Trophoblast cell (in vitro differentiated cells and primary cell): ENCODE results near the gene WNK2.
"Not testable (repeated sequence)": the region's sequence is repeated elsewhere in the genome, so short reads cannot be mapped to it uniquely, and the experiment has no call there.

Source experiments
- DNase-seq, 2 donors: peaks; one replicate each; pipeline ENCODE4 v3.0.0-alpha.2; 2016
- H2AFZ ChIP-seq: 2 replicates; pipeline ENCODE4 v1.6.1; 2013; ENCODE audit warnings: low read length, moderate library complexity, mild to moderate bottlenecking; ENCODE audit not compliant: insufficient read depth, poor library complexity
- H2AK5ac ChIP-seq: 2 replicates; pipeline ENCODE4 v1.6.1; 2013; ENCODE audit warnings: mild to moderate bottlenecking, low read length
- H2BK120ac ChIP-seq: 2 replicates; pipeline ENCODE4 v1.6.1; 2013; ENCODE audit warnings: low read length, mild to moderate bottlenecking, moderate library complexity; ENCODE audit not compliant: insufficient read depth, poor library complexity
- H2BK12ac ChIP-seq: 2 replicates; pipeline ENCODE4 v1.6.1; 2013; ENCODE audit warnings: mild to moderate bottlenecking, low read length, moderate library complexity
- H2BK5ac ChIP-seq: 2 replicates; pipeline ENCODE4 v1.6.1; 2013; ENCODE audit warnings: low read length, low read depth, moderate library complexity, mild to moderate bottlenecking; ENCODE audit not compliant: poor library complexity
- H3K14ac ChIP-seq: 2 replicates; pipeline ENCODE4 v1.6.1; 2013; ENCODE audit warnings: mild to moderate bottlenecking, low read length
- H3K18ac ChIP-seq: 2 replicates; pipeline ENCODE4 v1.6.1; 2013; ENCODE audit warnings: mild to moderate bottlenecking, low read length
- H3K23ac ChIP-seq: 2 replicates; pipeline ENCODE4 v1.6.1; 2013; ENCODE audit warnings: low read length
- H3K27ac ChIP-seq: 2 replicates; pipeline ENCODE4 v1.5.1; 2013; ENCODE audit warnings: low read depth, mild to moderate bottlenecking, inconsistent platforms, low read length, moderate library complexity
- H3K27me3 ChIP-seq: 2 replicates; pipeline ENCODE4 v1.6.1; 2013; ENCODE audit warnings: inconsistent platforms, mild to moderate bottlenecking, low read length, moderate library complexity; ENCODE audit not compliant: insufficient read depth
- H3K36me3 ChIP-seq, 2 experiments: 1 replicate in 1 of 2; 2 replicates in 1 of 2; pipeline ENCODE4 v1.6.1; 2013; ENCODE audit warnings: low read length in 2 of 2, mild to moderate bottlenecking in 2 of 2, moderate library complexity in 1 of 2; ENCODE audit not compliant: insufficient read depth in 2 of 2, control insufficient read depth in 1 of 2
- H3K4ac ChIP-seq: 2 replicates; pipeline ENCODE4 v1.6.1; 2013; ENCODE audit warnings: low read depth, mild to moderate bottlenecking, low read length, moderate library complexity
- H3K4me1 ChIP-seq, 2 experiments: 1 replicate in 1 of 2; 2 replicates in 1 of 2; pipeline ENCODE4 v1.6.1; 2013; ENCODE audit warnings: low read length in 2 of 2, mild to moderate bottlenecking in 2 of 2, moderate library complexity in 1 of 2; ENCODE audit not compliant: insufficient read depth in 2 of 2, control insufficient read depth in 1 of 2
- H3K4me2 ChIP-seq: 2 replicates; pipeline ENCODE4 v1.6.1; 2013; ENCODE audit warnings: inconsistent platforms, mild to moderate bottlenecking, low read length, moderate library complexity
- H3K4me3 ChIP-seq: 2 replicates; pipeline ENCODE4 v1.5.1; 2013; ENCODE audit warnings: mild to moderate bottlenecking, low read depth, low read length, inconsistent platforms
- H3K79me1 ChIP-seq: one replicate; pipeline ENCODE4 v1.6.1; 2013; ENCODE audit warnings: low read length
- H3K79me2 ChIP-seq: 2 replicates; pipeline ENCODE4 v1.6.1; 2013; ENCODE audit warnings: low read length, mild to moderate bottlenecking; ENCODE audit not compliant: control insufficient read depth, insufficient read depth, poor library complexity
- H3K9ac ChIP-seq: 2 replicates; pipeline ENCODE4 v1.6.1; 2013; ENCODE audit warnings: mild to moderate bottlenecking, low read length
- H3K9me3 ChIP-seq: 2 replicates; pipeline ENCODE4 v1.6.1; 2013; ENCODE audit warnings: low read depth, mild to moderate bottlenecking, control low read depth, inconsistent platforms, low read length; ENCODE audit not compliant: insufficient read depth
- H4K12ac ChIP-seq: 2 replicates; pipeline ENCODE4 v1.6.1; 2013; ENCODE audit warnings: low read depth, mild to moderate bottlenecking, low read length, moderate library complexity
- H4K8ac ChIP-seq: 2 replicates; pipeline ENCODE4 v1.6.1; 2013; ENCODE audit warnings: low read depth, mild to moderate bottlenecking, low read length, moderate library complexity
- H4K91ac ChIP-seq: one replicate; pipeline ENCODE4 v1.6.1; 2013; ENCODE audit warnings: low read depth, mild to moderate bottlenecking, low read length, moderate library complexity
- WGBS: extraction: QIAGEN DNeasy Blood & Tissue Kit; methylation state at CpG from one replicate; pipeline ENCODE4 v1.1.7; 2013; ENCODE audit warnings: missing lambda C conversion rate; ENCODE audit not compliant: insufficient read length, insufficient coverage; ENCODE audit errors: extremely low coverage; 5-methylcytosine and 5-hydroxymethylcytosine counted together

WNK2 gene

GRCh38 chr9:93366119-93366447 lies 182.1 kb downstream of the WNK2 start:
- Histone ChIP-seq H3K27ac (no peak overlapping the region), H3K4me2 (no peak overlapping the region), H3K14ac (no peak overlapping the region), H3K9me3 (peaks cover 8% of the 10 kb centered on the region), H4K91ac (no peak overlapping the region), H3K36me3 (no peaks in the 10 kb centered on the region), H3K27me3 (no peaks in the 10 kb centered on the region), H4K8ac (no peak overlapping the region), H3K18ac (no peak overlapping the region), H3K79me1 (no peaks in the 10 kb centered on the region), H3K4me1 (no peaks in the 10 kb centered on the region), H3K79me2 (no peaks in the 10 kb centered on the region), H4K12ac (no peak overlapping the region), H2AFZ (no peak overlapping the region), H2AK5ac (no peak overlapping the region), H3K4me3 (no peak overlapping the region), H2BK12ac (no peak overlapping the region), H3K23ac (no peak overlapping the region), H2BK120ac (no peak overlapping the region), H3K4ac (no peak overlapping the region), H3K9ac (no peak overlapping the region), H2BK5ac (no peak overlapping the region)
- no peak for DNase-seq
- WGBS: no CpG with 5 or more reads among the region's 12 CpGs

GRCh38 chr9:93366486-93366885 lies 182.5 kb downstream of the WNK2 start:
- not testable (repeated sequence) for H2BK120ac ChIP-seq, H2BK12ac ChIP-seq, H3K4me2 ChIP-seq, H2AFZ ChIP-seq, H3K27me3 ChIP-seq, H3K79me2 ChIP-seq, H3K9ac ChIP-seq, H4K91ac ChIP-seq, H2AK5ac ChIP-seq, H3K14ac ChIP-seq, H3K18ac ChIP-seq, H3K36me3 ChIP-seq, H3K27ac ChIP-seq, H3K9me3 ChIP-seq, H3K4me1 ChIP-seq, H4K12ac ChIP-seq, H4K8ac ChIP-seq, H2BK5ac ChIP-seq, H3K4ac ChIP-seq, H3K79me1 ChIP-seq, DNase-seq, H3K4me3 ChIP-seq, H3K23ac ChIP-seq
- no CpG with 5 or more reads among the region's 4 CpGs for WGBS

- Histone ChIP-seq H3K14ac (no peak overlapping the region), H2BK12ac (no peak overlapping the region), H3K4me1 (no peaks in the 10 kb centered on the region), H3K4ac (no peak overlapping the region), H3K9me3 (peaks cover 5% of the 10 kb centered on the region), H3K18ac (no peak overlapping the region), H2BK5ac (no peak overlapping the region), H4K91ac (no peak overlapping the region), H3K4me2 (no peak overlapping the region), H3K36me3 (no peaks in the 10 kb centered on the region), H2AFZ (no peak overlapping the region), H3K79me2 (no peaks in the 10 kb centered on the region), H2BK120ac (no peak overlapping the region), H2AK5ac (no peak overlapping the region), H3K23ac (no peak overlapping the region), H3K9ac (no peak overlapping the region), H3K27ac (no peak overlapping the region), H3K27me3 (no peaks in the 10 kb centered on the region), H3K4me3 (no peak overlapping the region), H3K79me1 (no peaks in the 10 kb centered on the region), H4K8ac (no peak overlapping the region), H4K12ac (no peak overlapping the region)
- no CpG with 5 or more reads among the region's 1 CpG for WGBS
- no peak for DNase-seq
These were observed 184.5 kb downstream of the WNK2 start for GRCh38 chr9:93368437-93368836.

DNA sequence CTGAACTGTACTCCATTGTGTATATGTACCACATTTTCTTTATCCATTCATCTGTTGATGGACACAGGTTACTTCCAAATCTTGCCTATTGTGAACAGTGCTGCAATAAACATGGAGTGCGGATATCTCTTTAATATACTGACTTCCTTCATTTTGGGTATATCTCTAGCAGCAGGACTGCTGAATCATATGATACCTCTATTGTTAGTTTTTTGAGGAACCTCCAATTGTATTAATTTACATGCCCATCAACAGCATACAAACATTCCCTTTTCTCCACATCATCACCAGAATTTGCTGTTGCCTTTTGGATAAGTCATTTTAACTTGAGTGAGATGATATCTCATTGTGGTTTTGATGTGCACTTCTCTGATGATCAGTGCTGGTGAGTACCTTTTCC lies 185.7 kb downstream of the WNK2 start:
- no CpG with 5 or more reads among the region's 1 CpG for WGBS
- H3K4me2 ChIP-seq: no peak overlapping the region
- H3K9ac ChIP-seq: no peak overlapping the region
- no peak overlapping the region for H2BK12ac ChIP-seq
- no peak overlapping the region for H3K27ac ChIP-seq
- no peak overlapping the region for H3K4me3 ChIP-seq
- no peak for DNase-seq
- H3K14ac ChIP-seq: no peak overlapping the region
- no peak overlapping the region for H4K12ac ChIP-seq
- H2AFZ ChIP-seq: no peak overlapping the region
- H2AK5ac ChIP-seq: no peak overlapping the region
- no peak overlapping the region for H2BK5ac ChIP-seq
- H3K79me1 ChIP-seq: no peaks in the 10 kb centered on the region
- no peaks in the 10 kb centered on the region for H3K4me1 ChIP-seq
- no peaks in the 10 kb centered on the region for H3K36me3 ChIP-seq
- no peak overlapping the region for H3K23ac ChIP-seq
- H3K18ac ChIP-seq: no peak overlapping the region
- H2BK120ac ChIP-seq: no peak overlapping the region
- no peak overlapping the region for H4K8ac ChIP-seq
- H3K9me3 ChIP-seq: peaks cover 5% of the 10 kb centered on the region
- no peak overlapping the region for H3K4ac ChIP-seq
- H4K91ac ChIP-seq: no peak overlapping the region
- H3K79me2 ChIP-seq: no peaks in the 10 kb centered on the region
- no peaks in the 10 kb centered on the region for H3K27me3 ChIP-seq
